Lower leg skin (tissue), 3 donors: Measurements from ENCODE around the gene ATP5MC2.

Source experiments
- POLR2A ChIP-seq, 2 donors: fragments of 450-650 bp; IDR thresholded peaks; one replicate each; pipeline ENCODE4 v1.6.1; 2016 to 2017; ENCODE audit warnings: antibody characterized with exemption in 2 of 2, mild to moderate bottlenecking in 1 of 2, moderate library complexity in 1 of 2
- TF ChIP-seq, protein P1 (sequence below), 3 donors: fragments of 450-650 bp; IDR thresholded peaks; one replicate each; pipeline ENCODE4 v1.5.1; 2016; ENCODE audit warnings: antibody characterized with exemption in 3 of 3, mild to moderate bottlenecking in 3 of 3, moderate library complexity in 2 of 3

DNA sequence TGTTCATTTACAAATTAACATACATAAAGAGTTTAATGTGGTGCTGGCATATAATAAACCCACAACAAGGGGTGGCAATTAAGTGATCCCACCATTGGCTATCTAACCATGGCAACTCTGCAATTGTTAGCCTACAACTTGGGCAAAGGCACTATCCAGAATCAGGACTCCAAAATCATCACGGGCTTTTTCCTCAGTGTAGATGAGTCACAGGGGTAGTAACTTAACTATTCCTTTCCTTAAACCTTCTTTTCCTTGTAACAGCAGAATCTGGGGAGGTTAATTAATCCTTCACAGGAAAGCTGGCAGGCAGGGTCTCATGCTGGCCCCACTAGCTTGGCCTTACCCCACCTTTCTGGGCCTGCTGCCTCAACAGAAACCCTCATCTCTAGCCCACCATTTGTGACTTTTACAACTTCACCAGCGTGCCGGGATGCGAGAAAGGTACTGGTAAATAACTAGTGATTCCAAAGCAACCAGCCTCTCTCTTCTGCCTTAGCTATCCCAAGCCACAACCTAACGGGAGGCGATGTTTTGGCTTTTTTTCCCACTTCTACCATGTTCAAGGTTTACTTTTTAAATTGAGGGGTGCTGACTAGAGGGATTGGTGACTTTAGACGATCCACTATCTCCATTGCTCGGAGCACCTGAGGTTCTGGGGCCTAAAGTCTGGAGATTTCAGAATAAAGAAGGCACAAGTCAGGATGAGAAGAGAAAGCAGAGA lies 744 bp downstream of the ATP5MC2 start:
- TF ChIP-seq, protein P1, sequence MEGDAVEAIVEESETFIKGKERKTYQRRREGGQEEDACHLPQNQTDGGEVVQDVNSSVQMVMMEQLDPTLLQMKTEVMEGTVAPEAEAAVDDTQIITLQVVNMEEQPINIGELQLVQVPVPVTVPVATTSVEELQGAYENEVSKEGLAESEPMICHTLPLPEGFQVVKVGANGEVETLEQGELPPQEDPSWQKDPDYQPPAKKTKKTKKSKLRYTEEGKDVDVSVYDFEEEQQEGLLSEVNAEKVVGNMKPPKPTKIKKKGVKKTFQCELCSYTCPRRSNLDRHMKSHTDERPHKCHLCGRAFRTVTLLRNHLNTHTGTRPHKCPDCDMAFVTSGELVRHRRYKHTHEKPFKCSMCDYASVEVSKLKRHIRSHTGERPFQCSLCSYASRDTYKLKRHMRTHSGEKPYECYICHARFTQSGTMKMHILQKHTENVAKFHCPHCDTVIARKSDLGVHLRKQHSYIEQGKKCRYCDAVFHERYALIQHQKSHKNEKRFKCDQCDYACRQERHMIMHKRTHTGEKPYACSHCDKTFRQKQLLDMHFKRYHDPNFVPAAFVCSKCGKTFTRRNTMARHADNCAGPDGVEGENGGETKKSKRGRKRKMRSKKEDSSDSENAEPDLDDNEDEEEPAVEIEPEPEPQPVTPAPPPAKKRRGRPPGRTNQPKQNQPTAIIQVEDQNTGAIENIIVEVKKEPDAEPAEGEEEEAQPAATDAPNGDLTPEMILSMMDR (IDR thresholded peaks at IDR 0.05): no peak
- TF ChIP-seq POLR2A (IDR thresholded peaks at IDR 0.05): no peak
